Body of pancreas (tissue), 4 donors: ENCODE measurements around the gene ASPA. TPM values are rescaled to one million over a fixed set of nuclear protein-coding genes. Genes with fewer than 3 reads are reported as not detected.

ENCODE experiments used
- ATAC-seq: fragments of 150-250 bp; one replicate; pipeline ENCODE4 v1.9.1; 2016
- DNase-seq, 4 donors: peaks; one replicate each; pipeline ENCODE4 v3.0.0-alpha.2; 2019
- H3K27ac ChIP-seq, 4 donors: fragments of 200-600 bp; sonication (generic); 1 replicate in 3 of 4; 2 replicates in 1 of 4; pipeline versions ENCODE4 v1.5.1 to v1.6.1; 2016 to 2019; ENCODE audit warnings: mild to moderate bottlenecking in 1 of 4, mixed read lengths in 1 of 4, moderate library complexity in 1 of 4
- H3K27me3 ChIP-seq, 2 donors: fragments of 200-600 bp; sonication (generic); one replicate each; pipeline ENCODE4 v1.6.0; 2016; ENCODE audit warnings: mild to moderate bottlenecking in 1 of 2
- H3K36me3 ChIP-seq, 2 donors: fragments of 200-600 bp; sonication (generic); replicated peaks in 1 of 2; 2 replicates each; pipeline ENCODE4 v1.5.1; 2016; ENCODE audit warnings: low read depth in 2 of 2; ENCODE audit not compliant: insufficient read depth in 1 of 2
- H3K4me1 ChIP-seq: fragments of 200-600 bp; sonication (generic); one replicate; pipeline ENCODE4 v1.6.0; 2016
- H3K4me3 ChIP-seq, 2 donors: fragments of 200-600 bp; sonication (generic); 1 replicate in 1 of 2; 2 replicates in 1 of 2; pipeline ENCODE4 v1.5.1; 2016 to 2019
- H3K9me3 ChIP-seq, 3 donors: fragments of 200-600 bp; sonication (generic); 1 replicate in 2 of 3; 2 replicates in 1 of 3; pipeline ENCODE4 v1.5.1; 2016
- CTCF ChIP-seq, 7 experiments: fragments of 450-650 bp in 4 of 7; fragments of 200-600 bp in 3 of 7; sonication (generic) in 3 of 7; IDR thresholded peaks; one replicate each; pipeline ENCODE4 v1.5.1; 2016 to 2019; ENCODE audit warnings: antibody characterized with exemption in 7 of 7
- POLR2A ChIP-seq, 3 donors: fragments of 450-650 bp; IDR thresholded peaks; one replicate each; pipeline ENCODE4 v1.6.1; 2016; ENCODE audit warnings: antibody characterized with exemption in 3 of 3, mild to moderate bottlenecking in 2 of 3
- WGBS, 2 donors: methylation state at CpG; one replicate each; pipeline ENCODE4 v1.1.5; 2017; 5-methylcytosine and 5-hydroxymethylcytosine counted together
- intact Hi-C: fragments of 100-400 bp; cut with DNase I; formaldehyde crosslinking; loops from one replicate; pipeline ENCODE4 v1.15.1; 2023
- total RNA-seq, 2 donors: library from RNA; depleted of rRNA; stranded (reverse); fragments of >200 nt; gene quantifications; one replicate each; pipeline ENCODE4 v1.1.0, GENCODE V29; 2016

ASPA gene
- total RNA-seq, 2 donors from 2014 or later = 0.66 to 0.78 TPM

- Histone ChIP-seq H3K9me3 (no peaks in the 10 kb centered on the region), H3K27me3 (no peaks in the 10 kb centered on the region), H3K36me3 (no peaks in the 10 kb centered on the region), H3K27ac (no peak overlapping the region), H3K4me1 (no peaks in the 10 kb centered on the region), H3K4me3 (no peak overlapping the region)
- intact Hi-C loops = no loop called here
- ATAC-seq = no peak
- WGBS, 2 donors = 80 to 100% methylated on average over 6 to 11 of the region's 11 CpGs
- TF ChIP-seq CTCF (IDR thresholded peaks at IDR 0.05) = no peak
- no peak for TF ChIP-seq POLR2A (IDR thresholded peaks at IDR 0.05)
- no peak for DNase-seq
Measured at GRCh38 chr17:3547628-3548027, 71.8 kb downstream of the ASPA start.

GRCh38 chr17:3549610-3550162 lies 73.9 kb downstream of the ASPA start:
- intact Hi-C loops = no loop called here
- TF ChIP-seq CTCF (IDR thresholded peaks at IDR 0.05) (no peak), POLR2A (IDR thresholded peaks at IDR 0.05) (no peak)

GRCh38 chr17:3551189-3551588 lies 75.4 kb downstream of the ASPA start:
- no peak for TF ChIP-seq CTCF (IDR thresholded peaks at IDR 0.05)
- no peak for TF ChIP-seq POLR2A (IDR thresholded peaks at IDR 0.05)
- no peak for ATAC-seq
- Histone ChIP-seq H3K9me3 (no peaks in the 10 kb centered on the region), H3K27me3 (no peaks in the 10 kb centered on the region), H3K4me1 (no peaks in the 10 kb centered on the region), H3K36me3 (no peaks in the 10 kb centered on the region), H3K4me3 (no peak overlapping the region), H3K27ac (no peak overlapping the region)
- DNase-seq = no peak
- WGBS, 2 donors = 82 to 91% methylated on average over 1 to 6 of the region's 6 CpGs
- intact Hi-C loops = no loop called here

More at GRCh38 chr17:3549610-3550162, 73.9 kb downstream of the ASPA start:
- no peaks in the 10 kb centered on the region for H3K36me3 ChIP-seq
- no peaks in the 10 kb centered on the region for H3K9me3 ChIP-seq
- WGBS, 2 donors = 80 to 92% methylated on average over 2 of the region's 2 CpGs
- no peak overlapping the region for H3K4me3 ChIP-seq
- H3K27ac ChIP-seq = no peak overlapping the region
- no peaks in the 10 kb centered on the region for H3K4me1 ChIP-seq
- DNase-seq = no peak
- no peak for ATAC-seq
- no peaks in the 10 kb centered on the region for H3K27me3 ChIP-seq

- no peak overlapping the region for H3K4me3 ChIP-seq
- no peaks in the 10 kb centered on the region for H3K9me3 ChIP-seq
- H3K36me3 ChIP-seq = no peaks in the 10 kb centered on the region
- H3K27ac ChIP-seq = no peak overlapping the region
- intact Hi-C loops = no loop called here
- ATAC-seq = no peak
- WGBS, 2 donors = 76 to 84% methylated on average over 7 of the region's 7 CpGs
- TF ChIP-seq CTCF (IDR thresholded peaks at IDR 0.05) (no peak), POLR2A (IDR thresholded peaks at IDR 0.05) (no peak)
- DNase-seq = no peak
- no peaks in the 10 kb centered on the region for H3K27me3 ChIP-seq
- H3K4me1 ChIP-seq = peaks cover 5% of the 10 kb centered on the region
Measured at GRCh38 chr17:3552916-3553315, 77.1 kb downstream of the ASPA start.

Other genes starting within 250 kb of the ASPA start
- gene OR3A1, start 177.6 kb upstream of the ASPA start, total RNA-seq = not detected
- not detected for gene OR3A2, start 89.7 kb upstream of the ASPA start, total RNA-seq
- not detected for gene OR1E1, start 77.6 kb upstream of the ASPA start, total RNA-seq
- not detected for gene OR3A3, start 64.6 kb upstream of the ASPA start, total RNA-seq
- not detected for gene OR1E2, start 42.2 kb upstream of the ASPA start, total RNA-seq
- gene SPATA22, start 4.2 kb upstream of the ASPA start, total RNA-seq = not detected
- under 1 TPM in 1 of 2 donors, not detected in 1; 0.33 TPM for gene TRPV3, start 81.8 kb downstream of the ASPA start, total RNA-seq
- gene TRPV1, start 133.4 kb downstream of the ASPA start, total RNA-seq = 1 to 10 TPM; 4.4 to 6.3 TPM
- 10 to 100 TPM; 10.4 to 15.2 TPM for gene SHPK, start 160.3 kb downstream of the ASPA start, total RNA-seq
- gene CTNS, start 160.8 kb downstream of the ASPA start, total RNA-seq = 10 to 100 TPM; 15.8 to 29.3 TPM
- 10 to 100 TPM; 72.9 to 82.7 TPM for gene TAX1BP3, start 192.6 kb downstream of the ASPA start, total RNA-seq
- 1 to 10 TPM; 5.9 to 8.3 TPM for gene EMC6, start 192.8 kb downstream of the ASPA start, total RNA-seq
- under 1 TPM; 0.52 to 0.99 TPM for gene P2RX5, start 220.2 kb downstream of the ASPA start, total RNA-seq
- gene HASPIN, start 247.9 kb downstream of the ASPA start, total RNA-seq = not detected